Measurements from ENCODE around the gene PSME2. TPM values are rescaled to one million over a fixed set of nuclear protein-coding genes. Genes with fewer than 3 reads are reported as not detected.

PSME2 gene
- total RNA-seq, 2 donors from 2014 or later, result 24.6 to 28.8 TPM

GRCh38 chr14:24100197-24100981 lies 46.0 kb downstream of the PSME2 start:
- Histone ChIP-seq H3K27me3 (replicated peaks; ENCODE audit: insufficient read depth) (no peaks in the 10 kb centered on the region), H3K9me3 (no peaks in the 10 kb centered on the region), H3K4me3 (no peak overlapping the region), H3K36me3 (no peaks in the 10 kb centered on the region), H3K27ac (no peak overlapping the region), H3K4me1 (ENCODE audit: control insufficient read depth in 1 of 2, low read depth in 2 of 2) (peaks cover 0 to 5% of the 10 kb centered on the region in 2 donors)
- DNase-seq (ENCODE audit: low spot score) (no peak), ATAC-seq (ENCODE audit: insufficient number of reproducible peaks, low FRiP score, low read depth) (no peak)
- TF ChIP-seq CTCF (IDR thresholded peaks at IDR 0.05), result no peak

GRCh38 chr14:24098927-24099813 lies 47.2 kb downstream of the PSME2 start:
- H3K36me3 ChIP-seq, result no peaks in the 10 kb centered on the region
- no peak overlapping the region for H3K4me3 ChIP-seq
- no peak for TF ChIP-seq CTCF (IDR thresholded peaks at IDR 0.05)
- H3K27me3 ChIP-seq (replicated peaks; ENCODE audit: insufficient read depth), result no peaks in the 10 kb centered on the region
- DNase-seq (ENCODE audit: low spot score) (no peak), ATAC-seq (ENCODE audit: insufficient number of reproducible peaks, low FRiP score, low read depth) (no peak)
- H3K9me3 ChIP-seq, result no peaks in the 10 kb centered on the region
- H3K4me1 ChIP-seq (ENCODE audit: control insufficient read depth in 1 of 2, low read depth in 2 of 2), result peaks cover 0 to 11% of the 10 kb centered on the region in 2 donors
- no peak overlapping the region for H3K27ac ChIP-seq

- H3K9me3 ChIP-seq, result no peaks in the 10 kb centered on the region
These were observed 48.0 kb downstream of the PSME2 start for GRCh38 chr14:24098229-24098926.

GRCh38 chr14:24096545-24097181 lies 49.7 kb downstream of the PSME2 start:
- Histone ChIP-seq H3K4me1 (ENCODE audit: control insufficient read depth in 1 of 2, low read depth in 2 of 2) (peaks cover 9 to 25% of the 10 kb centered on the region in 2 donors), H3K9me3 (no peaks in the 10 kb centered on the region), H3K27ac (no peak overlapping the region), H3K27me3 (replicated peaks; ENCODE audit: insufficient read depth) (no peaks in the 10 kb centered on the region), H3K36me3 (no peaks in the 10 kb centered on the region), H3K4me3 (no peak overlapping the region)
- TF ChIP-seq CTCF (IDR thresholded peaks at IDR 0.05), result no peak
- DNase-seq (ENCODE audit: low spot score), result no peak
- ATAC-seq (ENCODE audit: insufficient number of reproducible peaks, low FRiP score, low read depth), result no peak

More at GRCh38 chr14:24098229-24098926, 48.0 kb downstream of the PSME2 start:
- no peak overlapping the region for H3K27ac ChIP-seq
- H3K4me3 ChIP-seq, result no peak overlapping the region
- H3K27me3 ChIP-seq (replicated peaks; ENCODE audit: insufficient read depth), result no peaks in the 10 kb centered on the region
- TF ChIP-seq CTCF (IDR thresholded peaks at IDR 0.05), result no peak
- ATAC-seq (ENCODE audit: insufficient number of reproducible peaks, low FRiP score, low read depth) (no peak), DNase-seq (ENCODE audit: low spot score) (no peak)
- H3K4me1 ChIP-seq (ENCODE audit: control insufficient read depth in 1 of 2, low read depth in 2 of 2), result peaks cover 4 to 15% of the 10 kb centered on the region in 2 donors
- H3K36me3 ChIP-seq, result no peaks in the 10 kb centered on the region

Data from thoracic aorta (tissue), 2 donors.